Transverse colon (tissue), 4 donors: ENCODE results near the gene NISCH. TPM values are rescaled to one million over a fixed set of nuclear protein-coding genes. Genes with fewer than 3 reads are reported as not detected.
"Not testable (repeated sequence)": the region's sequence is repeated elsewhere in the genome, so short reads cannot be mapped to it uniquely, and the experiment has no call there.

Experiments used
- DNase-seq: peaks from one replicate; pipeline ENCODE4 v3.0.0-alpha.2; 2019
- H3K27ac ChIP-seq, 4 donors: fragments of 200-600 bp; sonication (generic); 2 replicates each; pipeline ENCODE4 v1.5.1; 2016 to 2018; ENCODE audit warnings: inconsistent platforms in 4 of 4
- H3K27me3 ChIP-seq: fragments of 200-600 bp; sonication (generic); 2 replicates; pipeline ENCODE4 v1.5.1; 2017; ENCODE audit warnings: inconsistent platforms
- H3K36me3 ChIP-seq, 4 donors: fragments of 200-600 bp; sonication (generic); 2 replicates each; pipeline ENCODE4 v1.5.1; 2017 to 2019; ENCODE audit warnings: inconsistent platforms in 4 of 4
- H3K4me1 ChIP-seq, 4 donors: fragments of 200-600 bp; sonication (generic); 2 replicates each; pipeline ENCODE4 v1.5.1; 2017 to 2020; ENCODE audit warnings: inconsistent platforms in 4 of 4
- H3K4me3 ChIP-seq, 4 donors: fragments of 200-600 bp; sonication (generic); 1 replicate in 1 of 4; 2 replicates in 3 of 4; pipeline versions ENCODE4 v1.5.1 to v1.6.1; 2017 to 2019; ENCODE audit warnings: inconsistent platforms in 4 of 4
- H3K9me3 ChIP-seq, 2 donors: fragments of 200-600 bp; sonication (generic); 2 replicates each; pipeline ENCODE4 v1.5.1; 2017 to 2019; ENCODE audit warnings: inconsistent platforms in 2 of 2
- CTCF ChIP-seq, 5 experiments: fragments of 200-600 bp in 3 of 5; fragments of 450-650 bp in 2 of 5; sonication (generic) in 3 of 5; IDR thresholded peaks; 1 replicate in 2 of 5; 2 replicates in 3 of 5; pipeline ENCODE4 v1.5.1; 2016 to 2017; ENCODE audit warnings: antibody characterized with exemption in 5 of 5, inconsistent platforms in 3 of 5, mild to moderate bottlenecking in 2 of 5, moderate library complexity in 1 of 5
- EP300 ChIP-seq: sonication (generic); formaldehyde crosslinking; IDR thresholded peaks from one replicate; pipeline ENCODE4 v1.6.1; 2017; ENCODE audit warnings: antibody characterized with exemption, low read depth
- POLR2A ChIP-seq: fragments of 450-650 bp; IDR thresholded peaks from one replicate; pipeline ENCODE4 v1.6.1; 2016; ENCODE audit warnings: antibody characterized with exemption, mild to moderate bottlenecking, moderate library complexity
- POLR2AphosphoS5 ChIP-seq, 3 donors: sonication (generic); formaldehyde crosslinking; IDR thresholded peaks; one replicate each; pipeline ENCODE4 v1.6.1; 2016; ENCODE audit warnings: antibody characterized with exemption in 3 of 3
- WGBS, 2 donors: methylation state at CpG; one replicate each; pipeline ENCODE4 v1.1.5; 2018; ENCODE audit warnings: low coverage in 1 of 2; 5-methylcytosine and 5-hydroxymethylcytosine counted together
- in situ Hi-C, 4 donors: fragments of 200-750 bp; cut with MboI; loops; one replicate each; pipeline versions ENCODE4 v1.15.0 to v1.15.1; 2017; ENCODE audit warnings: low sequenced_read_pairs in 3 of 4, low pct_ligation_motif_present in 1 of 4, low pct_unique_long_range_greater_than_20kb in 1 of 4
- intact Hi-C: fragments of 100-400 bp; cut with DNase I; formaldehyde crosslinking; loops from one replicate; pipeline ENCODE4 v1.15.1; 2023; ENCODE audit warnings: low total_unique reads
- total RNA-seq, 4 donors: library from RNA; depleted of rRNA; stranded (reverse); fragments of >200 nt; gene quantifications; one replicate each; pipeline ENCODE4 v1.1.0, GENCODE V29; 2016

Gene NISCH
- total RNA-seq, 4 donors from 2014 or later: 72.0 to 137 (median 98.6) TPM

GRCh38 chr3:52524752-52525679 is 69.6 kb downstream of the NISCH start:
- intact Hi-C loops (no loop called here), in situ Hi-C loops (no loop called here)
- Histone ChIP-seq H3K36me3 (no peaks in the 10 kb centered on the region), H3K4me3 (no peak overlapping the region), H3K27me3 (no peaks in the 10 kb centered on the region), H3K9me3 (no peaks in the 10 kb centered on the region), H3K27ac (peak overlapping the region in 3 of 4 donors; percentile 8 to 41 (median 13)), H3K4me1 (no peaks in the 10 kb centered on the region)
- TF ChIP-seq CTCF (IDR thresholded peaks at IDR 0.05): no peak
- TF ChIP-seq EP300: no peak
- no peak for TF ChIP-seq POLR2A
- TF ChIP-seq POLR2AphosphoS5 (IDR thresholded peaks at IDR 0.05): no peak
- WGBS, 2 donors: 80 to 100% methylated on average over 1 to 22 of the region's 34 CpGs
- no peak for DNase-seq

DNA sequence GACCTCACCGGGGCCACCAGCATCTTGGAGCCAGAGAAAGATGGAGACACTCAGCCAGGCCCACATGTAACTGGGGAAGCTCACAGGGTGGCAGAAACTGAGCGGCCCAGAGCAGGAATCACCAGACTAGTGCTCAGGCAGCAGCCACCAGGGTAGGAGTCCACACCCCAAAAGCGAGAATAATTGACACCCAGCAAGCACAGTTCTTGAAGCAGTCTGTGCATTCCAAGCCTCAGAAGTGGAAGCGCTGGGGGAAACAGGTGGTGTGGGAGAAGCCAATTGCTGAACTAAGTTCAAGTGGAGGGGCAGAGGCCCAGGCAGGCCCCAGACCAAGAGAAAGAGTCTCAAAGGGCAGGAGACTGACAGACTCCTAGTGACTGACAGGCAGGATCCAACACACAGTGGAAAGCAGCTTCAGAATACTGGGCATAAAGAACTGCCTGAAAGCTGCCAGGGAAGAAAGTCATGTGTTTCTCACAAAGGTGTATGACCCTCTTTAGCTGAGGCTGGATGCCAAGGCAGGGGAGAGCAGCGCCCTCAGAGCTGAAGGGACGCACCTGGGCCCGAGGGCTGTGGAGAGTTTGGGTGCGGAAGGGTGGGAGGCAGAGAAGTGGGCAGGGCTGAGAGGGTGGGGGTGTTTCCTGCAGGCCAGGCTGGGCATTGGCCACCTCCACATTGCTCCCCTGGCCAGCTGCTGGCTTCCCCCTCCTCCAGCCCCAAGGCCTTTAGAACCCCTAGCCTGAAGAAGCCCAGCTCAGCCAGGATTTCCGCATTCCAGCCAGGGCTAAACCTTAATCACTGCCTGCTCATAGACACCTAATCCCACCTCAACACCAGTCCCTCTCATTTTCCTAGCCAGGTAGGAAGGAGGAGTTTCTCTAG is 70.5 kb downstream of the NISCH start:
- Histone ChIP-seq H3K27ac (peak overlapping the region in 3 of 4 donors; percentile 8 to 41 (median 13)), H3K27me3 (no peaks in the 10 kb centered on the region), H3K4me1 (no peaks in the 10 kb centered on the region), H3K36me3 (no peaks in the 10 kb centered on the region), H3K4me3 (no peak overlapping the region), H3K9me3 (no peaks in the 10 kb centered on the region)
- no peak for DNase-seq
- intact Hi-C loops: no loop called here
- 87% methylated on average over 9 of the region's 9 CpGs; no CpG with 5 or more reads in 1 of the 2 donors for WGBS, 2 donors
- TF ChIP-seq EP300: no peak
- TF ChIP-seq POLR2A: no peak
- no peak for TF ChIP-seq CTCF (IDR thresholded peaks at IDR 0.05)
- no peak for TF ChIP-seq POLR2AphosphoS5 (IDR thresholded peaks at IDR 0.05)
- in situ Hi-C loops: no loop called here

DNA sequence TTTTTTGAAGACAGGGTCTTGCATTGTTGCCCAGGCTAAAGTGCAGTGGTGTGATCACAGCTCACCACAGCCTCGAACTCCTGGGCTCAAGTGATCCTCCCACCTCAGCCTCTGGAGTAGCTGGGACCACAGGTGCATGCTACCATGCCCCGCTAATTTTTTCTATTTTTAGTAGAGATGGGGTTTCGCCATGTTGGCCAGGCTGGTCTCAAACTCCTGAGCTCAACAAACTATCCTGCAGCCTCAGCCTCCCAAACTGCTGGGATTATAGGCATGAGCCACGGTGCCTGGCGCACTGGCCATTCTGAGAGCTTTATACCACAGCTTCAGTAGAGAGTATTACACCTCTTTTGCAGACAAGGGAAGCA is 71.3 kb downstream of the NISCH start:
- in situ Hi-C loops, intact Hi-C loops, H3K9me3 ChIP-seq, H3K27me3 ChIP-seq, H3K27ac ChIP-seq, H3K4me3 ChIP-seq, H3K4me1 ChIP-seq, H3K36me3 ChIP-seq: not testable (repeated sequence)
- WGBS, 2 donors: 94% methylated on average over 5 of the region's 5 CpGs; no CpG with 5 or more reads in 1 of the 2 donors
- DNase-seq: peak; percentile 3

DNA sequence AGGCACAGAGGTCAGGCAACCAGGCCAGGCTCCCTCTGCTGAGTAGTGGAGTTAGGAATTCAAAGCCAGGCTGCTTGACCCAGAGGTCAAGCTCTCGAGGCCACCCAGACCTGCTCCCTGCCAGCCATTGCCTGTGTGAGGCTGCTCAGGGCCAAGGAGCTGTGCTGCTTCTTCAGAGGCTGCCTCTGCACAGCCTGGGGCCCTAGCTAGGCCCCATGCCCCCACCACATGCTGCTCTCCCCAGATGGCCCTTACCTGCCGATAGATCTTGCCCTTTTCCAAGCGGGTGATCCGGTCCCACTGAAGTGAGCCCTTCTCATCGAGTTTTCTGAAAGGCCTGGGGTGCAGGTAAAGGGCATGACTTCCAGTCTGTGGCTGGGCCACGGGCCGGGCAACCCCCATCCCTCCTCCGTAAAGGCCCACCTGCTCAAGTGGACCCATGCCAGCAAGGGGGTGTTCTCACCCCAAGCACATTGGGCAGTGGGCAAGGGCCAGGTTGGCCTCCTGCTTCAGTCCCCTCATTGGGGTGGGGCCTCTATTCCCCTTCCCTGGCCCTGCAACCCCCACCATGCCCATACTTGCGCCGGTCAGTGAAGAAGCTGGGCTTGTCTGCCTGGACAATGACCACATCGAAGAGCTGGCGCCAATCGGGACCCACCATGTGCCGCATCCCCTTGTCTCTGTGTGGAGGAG is 71.8 kb downstream of the NISCH start:
- peaks cover 0 to 4% (median 2%) of the 10 kb centered on the region in 4 donors for H3K4me1 ChIP-seq
- no peak for TF ChIP-seq POLR2AphosphoS5 (IDR thresholded peaks at IDR 0.05)
- no peak for TF ChIP-seq CTCF (IDR thresholded peaks at IDR 0.05)
- no peak for TF ChIP-seq EP300
- TF ChIP-seq POLR2A: no peak
- no peak overlapping the region for H3K27ac ChIP-seq
- H3K4me3 ChIP-seq: no peak overlapping the region
- no peaks in the 10 kb centered on the region for H3K27me3 ChIP-seq
- WGBS, 2 donors: 91% methylated on average over 10 of the region's 14 CpGs; no CpG with 5 or more reads in 1 of the 2 donors
- no peaks in the 10 kb centered on the region for H3K36me3 ChIP-seq
- DNase-seq: peak; percentile 7
- no peaks in the 10 kb centered on the region for H3K9me3 ChIP-seq
- intact Hi-C loops: no loop called here
- in situ Hi-C loops: no loop called here
